GM12874 (cell line): Measurements from ENCODE around the gene NPB.

Experiments
- CTCF ChIP-seq: IDR thresholded peaks from 2 replicates; pipeline ENCODE4 v1.5.1; 2011; ENCODE audit warnings: low read depth, mild to moderate bottlenecking, control low read depth, low read length, moderate library complexity; ENCODE audit not compliant: insufficient read depth

The NPB gene

DNA sequence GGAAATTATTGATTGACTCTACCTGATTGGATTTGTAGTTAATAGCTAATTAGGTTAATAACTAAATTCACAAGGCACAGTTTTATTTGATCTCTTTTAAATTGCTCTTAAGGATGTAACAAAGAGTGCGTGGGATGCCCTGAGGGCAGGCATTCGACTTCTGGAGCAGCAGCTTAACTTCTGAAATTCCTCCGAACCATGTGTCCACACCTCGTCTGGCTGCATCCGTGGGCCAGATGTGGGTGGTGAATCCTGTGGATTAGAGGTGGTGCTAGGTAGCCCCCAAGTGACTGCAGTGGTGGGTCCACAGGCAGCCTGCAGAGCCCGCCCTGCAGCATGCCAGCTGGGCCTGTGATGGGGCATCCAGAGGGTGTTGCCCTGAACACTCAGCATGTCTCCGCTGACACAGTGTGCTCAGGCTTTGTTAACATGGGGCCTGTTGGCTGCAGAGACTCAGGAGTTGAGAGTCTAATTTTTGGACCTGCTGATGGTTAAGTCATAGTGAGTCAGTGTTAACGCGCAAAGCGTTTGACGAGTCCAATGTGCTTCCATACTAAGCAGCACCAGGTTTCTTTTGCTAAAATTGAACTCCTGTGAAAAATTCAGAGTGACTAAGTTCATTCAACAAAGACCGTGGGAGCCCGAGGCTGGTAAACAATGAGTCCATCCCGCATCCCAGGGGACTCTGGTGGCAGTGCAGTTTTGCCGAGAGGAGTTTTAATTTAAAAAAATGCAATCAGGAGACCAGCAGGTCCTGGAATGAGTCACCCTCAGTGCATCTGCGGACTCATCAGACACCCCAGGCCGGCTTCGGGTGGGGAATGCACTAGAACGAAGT, 3.8 kb upstream of the NPB start:
- TF ChIP-seq CTCF, result no peak

- TF ChIP-seq CTCF, result no peak
These were observed 3.2 kb upstream of the NPB start for GRCh38 chr17:81898885-81899284.

DNA sequence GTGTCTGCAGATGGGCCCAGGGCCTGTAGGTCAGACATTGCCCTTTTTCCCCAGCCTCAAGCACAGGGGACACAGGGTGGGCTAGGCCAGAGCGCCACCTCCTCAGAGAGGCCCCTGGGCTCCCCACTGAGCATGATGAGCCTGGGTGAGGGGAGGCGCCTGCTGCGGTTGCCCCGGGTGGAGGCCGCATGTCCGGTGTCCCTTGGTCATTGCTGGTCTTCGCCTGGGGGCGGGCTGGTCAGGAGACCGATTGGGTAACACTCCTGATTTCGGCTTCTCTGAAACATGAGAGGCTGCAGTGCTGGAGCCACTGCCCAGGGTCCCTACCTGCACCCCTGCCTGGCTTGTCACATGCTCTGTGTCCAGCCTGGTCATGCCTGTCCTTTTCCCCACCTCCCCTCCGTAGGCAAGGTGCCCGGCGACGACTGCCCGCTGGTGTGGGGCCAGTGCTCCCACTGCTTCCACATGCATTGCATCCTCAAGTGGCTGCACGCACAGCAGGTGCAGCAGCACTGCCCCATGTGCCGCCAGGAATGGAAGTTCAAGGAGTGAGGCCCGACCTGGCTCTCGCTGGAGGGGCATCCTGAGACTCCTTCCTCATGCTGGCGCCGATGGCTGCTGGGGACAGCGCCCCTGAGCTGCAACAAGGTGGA, 2.4 kb upstream of the NPB start:
- no peak for TF ChIP-seq CTCF

- TF ChIP-seq CTCF, result no peak
These were observed 1.7 kb upstream of the NPB start for GRCh38 chr17:81900181-81900820.

- no peak for TF ChIP-seq CTCF
These were observed 643 bp upstream of the NPB start for GRCh38 chr17:81901167-81902022.

DNA sequence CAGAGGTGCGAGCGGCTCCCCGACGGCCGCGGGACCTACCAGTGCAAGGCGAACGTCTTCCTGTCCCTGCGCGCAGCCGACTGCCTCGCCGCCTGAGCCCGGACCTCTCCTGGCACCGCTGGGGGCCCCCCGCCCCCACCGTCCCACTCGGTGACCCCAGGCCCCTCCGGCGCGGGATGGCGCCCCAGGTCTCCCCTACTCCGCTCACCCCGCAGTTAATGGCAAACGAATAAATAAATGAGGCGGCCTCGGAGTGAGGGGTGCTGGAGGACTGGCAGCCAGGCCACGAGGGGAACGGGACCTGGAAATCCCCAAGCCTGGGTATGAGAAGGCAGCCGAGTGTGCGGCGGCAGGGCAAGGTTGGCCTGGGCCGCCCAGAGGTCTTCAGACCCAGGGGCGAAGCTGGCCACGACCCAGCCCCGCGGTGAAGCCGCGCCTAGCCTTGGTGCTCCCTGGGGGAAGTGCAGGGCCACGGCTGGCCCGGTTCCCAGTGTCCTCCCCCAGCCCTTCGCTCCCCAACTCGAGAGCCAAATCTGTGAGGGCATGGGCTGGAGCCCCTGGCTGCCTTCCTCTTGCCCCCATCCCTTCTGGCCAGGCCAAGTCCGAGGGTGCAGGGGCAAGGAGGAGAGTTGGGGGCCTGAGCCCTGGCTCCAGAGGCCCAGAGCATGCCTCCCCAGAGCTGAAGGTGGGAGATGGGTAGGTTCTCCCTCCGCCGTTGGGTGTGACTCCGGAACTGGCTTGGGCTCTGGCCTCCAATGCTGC, 796 bp downstream of the NPB start:
- TF ChIP-seq CTCF, result no peak
